K562 (cell line): ENCODE measurements around the gene PPP3CA. TPM values are rescaled to one million over a fixed set of nuclear protein-coding genes. Genes with fewer than 3 reads are reported as not detected.
A peak's percentile ranks its signal among the peaks of the same experiment; 100 is the strongest.

Experiments
- ATAC-seq: fragments of 200-7000 bp; cut with Tn5 transposase; 3 replicates; pipeline ENCODE4 v1.9.1; 2020; ENCODE audit warnings: moderate library complexity
- BruUV-seq: library from RNA; stranded (reverse); fragments of 400-500 nt; replicated peaks from 2 replicates; lab custom pipeline; 2021; lab: Mats Ljungman, UMichigan
- CTCF ChIA-PET: fragments of 300-600 bp; formaldehyde crosslinking; extraction: SDS; loops from one replicate; lab custom pipeline; 2021; ENCODE audit warnings: low intra/inter-chr PET ratio; lab: Yijun Ruan, JAX
- POLR2A ChIA-PET: fragments of 300-600, 350-650 bp; sonication (Branson Sonifier 250); formaldehyde crosslinking; extraction: SDS; loops from one replicate; lab custom pipeline; 2021; ENCODE audit warnings: antibody characterized with exemption, inconsistent platforms; lab: Yijun Ruan, JAX
- DNase-seq, 4 experiments: peaks; one replicate each; pipeline versions ENCODE4 v3.0.0 to v3.0.0-alpha.2; 2011 to 2018; ENCODE audit warnings: low spot score in 3 of 4, mixed read lengths in 3 of 4; ENCODE audit errors: extremely low read depth in 1 of 4
- FAIRE-seq: peaks from 2 replicates; lab custom pipeline; 2011; peaks lifted over from hg19 to GRCh38; lab: Jason Lieb, UNC
- H2AFZ ChIP-seq: 2 replicates; pipeline ENCODE4 v1.6.0; 2011; ENCODE audit warnings: low read depth, low read length, control low read depth, inconsistent platforms
- H3K27ac ChIP-seq: fragments of 200-600 bp; 3 replicates; pipeline ENCODE4 v1.8.0; 2011; ENCODE audit warnings: low read depth, mild to moderate bottlenecking, control low read depth, inconsistent platforms, low read length, moderate library complexity, mixed read lengths; ENCODE audit errors: extremely low read depth
- H3K27me3 ChIP-seq, 2 experiments: fragments of 300-600 bp in 1 of 2; 2 replicates in 1 of 2; 3 replicates in 1 of 2; pipeline versions ENCODE4 v1.6.0 to v1.8.0; 2011; ENCODE audit warnings: inconsistent platforms in 2 of 2, low read length in 2 of 2, mild to moderate bottlenecking in 1 of 2, mixed read lengths in 1 of 2, moderate library complexity in 1 of 2; ENCODE audit not compliant: control insufficient read depth in 2 of 2, insufficient read depth in 2 of 2
- H3K36me3 ChIP-seq: fragments of 300-600 bp; 3 replicates; pipeline ENCODE4 v1.8.0; 2011; ENCODE audit warnings: mild to moderate bottlenecking, low read length, inconsistent platforms; ENCODE audit not compliant: control insufficient read depth, insufficient read depth
- H3K4me1 ChIP-seq, 2 experiments: fragments of 200-600 bp in 1 of 2; replicated peaks in 1 of 2; 2 replicates in 1 of 2; 3 replicates in 1 of 2; pipeline versions ENCODE4 v1.5.1 to v1.8.0; 2011; ENCODE audit warnings: inconsistent platforms in 2 of 2, low read length in 2 of 2, mild to moderate bottlenecking in 1 of 2, mixed read lengths in 1 of 2, moderate library complexity in 1 of 2; ENCODE audit not compliant: control insufficient read depth in 2 of 2, insufficient read depth in 2 of 2
- H3K4me2 ChIP-seq: 2 replicates; pipeline ENCODE4 v1.6.1; 2011; ENCODE audit warnings: low read length, control low read depth, inconsistent platforms, mixed read lengths; ENCODE audit not compliant: insufficient read depth
- H3K4me3 ChIP-seq: fragments of 200-600 bp; sonication (generic), shearing (Covaris generic); 2 replicates; pipeline ENCODE4 v1.5.1; 2016; ENCODE audit warnings: control low read depth, inconsistent platforms
- H3K79me2 ChIP-seq: fragments of 200-600 bp; 3 replicates; pipeline ENCODE4 v1.8.0; 2011; ENCODE audit warnings: low read length, inconsistent platforms; ENCODE audit not compliant: control insufficient read depth, insufficient read depth
- H3K9ac ChIP-seq, 2 experiments: 2 replicates each; pipeline versions ENCODE4 v1.6.0 to v1.6.1; 2011; ENCODE audit warnings: low read depth in 2 of 2, low read length in 2 of 2, control low read depth in 1 of 2, inconsistent platforms in 1 of 2, mild to moderate bottlenecking in 1 of 2, mixed read lengths in 1 of 2; ENCODE audit not compliant: insufficient read depth in 1 of 2
- H3K9me1 ChIP-seq: one replicate; pipeline ENCODE4 v1.6.0; 2011; ENCODE audit warnings: inconsistent platforms, mild to moderate bottlenecking, low read length, moderate library complexity; ENCODE audit not compliant: control insufficient read depth, insufficient read depth
- H3K9me3 ChIP-seq: replicated peaks from 2 replicates; pipeline ENCODE4 v1.5.1; 2011; ENCODE audit warnings: low read depth, low read length, inconsistent platforms; ENCODE audit not compliant: control insufficient read depth, insufficient read depth
- H4K20me1 ChIP-seq: replicated peaks from 2 replicates; pipeline ENCODE4 v1.6.1; 2011; ENCODE audit warnings: low read length, inconsistent platforms, mixed read lengths; ENCODE audit not compliant: control insufficient read depth, insufficient read depth
- ASH1L ChIP-seq: fragments of 450-650 bp; IDR thresholded peaks from 2 replicates; pipeline ENCODE4 v1.6.1; 2018; ENCODE audit warnings: borderline replicate concordance, mild to moderate bottlenecking, low read depth; ENCODE audit not compliant: partially characterized antibody
- C11orf30 ChIP-seq: fragments of 450-650 bp; IDR thresholded peaks from 2 replicates; pipeline ENCODE4 v1.6.1; 2016; ENCODE audit warnings: low read depth, mild to moderate bottlenecking
- ERF ChIP-seq: fragments of 450-650 bp; formaldehyde crosslinking; IDR thresholded peaks from 2 replicates; pipeline ENCODE4 v1.4.0; 2020; ENCODE audit warnings: mild to moderate bottlenecking, mixed read lengths
- LARP7 ChIP-seq: fragments of 450-650 bp; IDR thresholded peaks from 2 replicates; pipeline ENCODE4 v1.6.1; 2016
- MAFG ChIP-seq: fragments of 450-650 bp; conservative IDR thresholded peaks from 2 replicates; pipeline ENCODE4 v1.6.1; 2016; ENCODE audit warnings: missing genetic modification characterization, missing compliant biosample characterization
- MBD2 ChIP-seq: sonication (generic); IDR thresholded peaks from 2 replicates; pipeline ENCODE4 v1.6.1; 2016; ENCODE audit warnings: low read depth, borderline replicate concordance
- ZNF316 ChIP-seq: fragments of 450-650 bp; IDR thresholded peaks from 2 replicates; pipeline ENCODE4 v1.6.1; 2016
- ZNF785 ChIP-seq: fragments of 250-450 bp; sonication (Bioruptor Pico); IDR thresholded peaks from 2 replicates; pipeline ENCODE4 v1.4.0; 2020; ENCODE audit warnings: mild to moderate bottlenecking
- WGBS: fragments of 100-300 bp; shearing (Covaris generic); methylation state at CpG from one replicate; pipeline ENCODE4 v1.1.6; 2016; ENCODE audit warnings: low coverage, mixed read lengths; ENCODE audit not compliant: insufficient coverage; ENCODE audit errors: missing lambda C conversion rate; 5-methylcytosine and 5-hydroxymethylcytosine counted together
- in situ Hi-C: fragments of 300-500 bp; cut with MboI; formaldehyde crosslinking; loops from 4 replicates; pipeline ENCODE4 v1.15.0; 2018; ENCODE audit warnings: inconsistent platforms, mixed read lengths
- intact Hi-C: fragments of 100-400 bp; cut with micrococcal nuclease; formaldehyde crosslinking; loops from 2 replicates; pipeline ENCODE4 v1.14.2; 2022
- polyA plus RNA-seq, 8 experiments: library from polyadenylated mRNA; depleted of rRNA in 4 of 8; stranded (reverse) in 5 of 8; unstranded in 3 of 8; fragments of >200 nt; fragmentation: Nextera tagmentation in 2 of 8; fragmentation: Illumina TruSeq in 1 of 8; extraction: Ambion mirVana in 2 of 8; extraction: Trizol in 1 of 8; gene quantifications; 2 replicates each; pipeline versions ENCODE4 v1.2.1 to v1.2.3, GENCODE V29; 2011 to 2014; ENCODE audit warnings: inconsistent platforms in 1 of 8, missing spikeins in 1 of 8
- total RNA-seq, 7 experiments: library from RNA; depleted of rRNA in 6 of 7; stranded (reverse); fragments of >200 nt in 6 of 7; fragmentation: Illumina TruSeq in 2 of 7; extraction: Trizol in 2 of 7; gene quantifications; 2 replicates each; pipeline versions ENCODE4 v1.2.1 to v1.2.3, GENCODE V29; 2011 to 2021; ENCODE audit warnings: low replicate concordance in 1 of 7
- TF ChIP-seq, protein P1 (sequence below), 2 experiments: fragments of 450-650 bp; formaldehyde crosslinking in 1 of 2; IDR thresholded peaks; 2 replicates each; pipeline versions ENCODE4 v1.4.0 to v1.6.1; 2014 to 2020; ENCODE audit warnings: mild to moderate bottlenecking in 2 of 2, borderline replicate concordance in 1 of 2, low read depth in 1 of 2
- TF ChIP-seq, protein P2 (sequence below): fragments of 450-650 bp; conservative IDR thresholded peaks from 2 replicates; pipeline ENCODE4 v1.6.1; 2016; ENCODE audit warnings: missing genetic modification characterization, low read depth, mild to moderate bottlenecking, missing compliant biosample characterization, moderate library complexity

PPP3CA gene
- total and polyA plus RNA-seq, 9 of the 15 experiments (the other 6 are each of a cell fraction or from before 2014, with no cell fraction given), result 0.94 to 3.2 (median 1.6) TPM

DNA sequence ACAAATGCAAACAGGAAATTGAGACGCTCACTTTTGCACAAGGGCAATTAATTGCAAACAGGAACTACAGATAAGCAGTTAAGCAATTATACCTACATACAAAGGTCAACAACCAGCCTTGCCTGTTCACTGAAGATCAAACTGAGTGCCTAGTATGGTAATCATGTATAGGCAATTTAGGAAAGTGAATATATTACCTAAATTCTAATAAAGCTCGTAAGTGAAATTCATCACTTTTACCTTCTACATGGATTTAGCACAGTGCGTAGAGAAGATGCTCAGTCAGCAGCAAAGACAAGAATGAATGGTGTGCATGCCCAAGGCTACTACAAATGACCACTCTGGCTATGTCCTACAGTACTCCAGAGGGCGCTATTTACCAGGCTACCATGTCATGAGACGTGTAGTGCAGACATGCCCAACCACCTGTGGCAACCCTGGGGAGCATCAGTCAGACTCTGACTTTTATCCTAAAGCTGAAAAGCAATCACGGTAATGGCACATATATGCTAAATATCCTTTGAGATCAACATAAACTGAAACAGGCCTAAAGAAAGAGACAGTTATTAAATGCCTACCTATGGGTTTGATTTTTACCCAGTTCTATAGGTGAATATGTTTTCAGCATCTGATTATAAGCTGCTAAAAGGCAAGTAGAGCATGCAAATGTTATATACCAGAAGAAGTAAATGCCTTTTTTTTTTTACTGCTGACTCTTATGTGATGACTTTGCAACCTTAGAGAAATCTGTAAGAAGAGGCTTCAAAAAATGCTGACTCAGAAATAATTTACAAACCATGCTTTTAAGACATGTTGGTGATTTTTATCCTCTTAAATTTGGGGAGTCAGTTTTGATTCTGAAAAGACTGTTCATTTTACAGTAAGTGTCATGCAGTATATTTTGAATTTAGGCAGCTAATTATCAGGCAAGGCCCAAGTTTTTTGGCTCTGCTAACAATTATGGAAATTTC, 178.0 kb downstream of the PPP3CA start:
- ChIA-PET CTCF (interaction anchor here (0.6 kb wide), 1 partner anchor 561 kb away, joined by 3 read pairs; no protein-coding TSS in a partner anchor), POLR2A (no interaction called here)
- Histone ChIP-seq H3K79me2 (no peaks in the 10 kb centered on the region), H3K4me1 (no peaks in the 10 kb centered on the region), H3K36me3 (no peaks in the 10 kb centered on the region), H3K9me1 (no peaks in the 10 kb centered on the region), H3K4me3 (no peak overlapping the region), H3K9me3 (no peaks in the 10 kb centered on the region), H4K20me1 (no peaks in the 10 kb centered on the region), H3K4me2 (no peak overlapping the region), H3K27ac (no peak overlapping the region), H2AFZ (no peak overlapping the region), H3K9ac (no peak overlapping the region), H3K27me3 (no peaks in the 10 kb centered on the region)
- ATAC-seq (0 out of 3 replicates have a peak, but pooled peaks have one; percentile 47), DNase-seq (peak in 3 of 4 experiments; percentile 5 to 38 (median 7)), FAIRE-seq (no peak)
- no TSS peak for BruUV-seq
- intact Hi-C loops, result loop anchor here (5.0 to 10.0 kb wide), 2 partner anchors 563 to 1265 kb away; no protein-coding TSS in a partner anchor
- in situ Hi-C loops, result no loop called here
- 4% methylated on average over 6 of the region's 6 CpGs for WGBS
- TF ChIP-seq ZNF316 (peak; percentile 92), ERF (CRISPR knock-in tag) (no peak), ASH1L (no peak), LARP7 (no peak), ZNF785 (CRISPR knock-in tag) (no peak), MBD2 (no peak), MAFG (peak; percentile 93), C11orf30 (peak; percentile 78)
- TF ChIP-seq, protein P1, sequence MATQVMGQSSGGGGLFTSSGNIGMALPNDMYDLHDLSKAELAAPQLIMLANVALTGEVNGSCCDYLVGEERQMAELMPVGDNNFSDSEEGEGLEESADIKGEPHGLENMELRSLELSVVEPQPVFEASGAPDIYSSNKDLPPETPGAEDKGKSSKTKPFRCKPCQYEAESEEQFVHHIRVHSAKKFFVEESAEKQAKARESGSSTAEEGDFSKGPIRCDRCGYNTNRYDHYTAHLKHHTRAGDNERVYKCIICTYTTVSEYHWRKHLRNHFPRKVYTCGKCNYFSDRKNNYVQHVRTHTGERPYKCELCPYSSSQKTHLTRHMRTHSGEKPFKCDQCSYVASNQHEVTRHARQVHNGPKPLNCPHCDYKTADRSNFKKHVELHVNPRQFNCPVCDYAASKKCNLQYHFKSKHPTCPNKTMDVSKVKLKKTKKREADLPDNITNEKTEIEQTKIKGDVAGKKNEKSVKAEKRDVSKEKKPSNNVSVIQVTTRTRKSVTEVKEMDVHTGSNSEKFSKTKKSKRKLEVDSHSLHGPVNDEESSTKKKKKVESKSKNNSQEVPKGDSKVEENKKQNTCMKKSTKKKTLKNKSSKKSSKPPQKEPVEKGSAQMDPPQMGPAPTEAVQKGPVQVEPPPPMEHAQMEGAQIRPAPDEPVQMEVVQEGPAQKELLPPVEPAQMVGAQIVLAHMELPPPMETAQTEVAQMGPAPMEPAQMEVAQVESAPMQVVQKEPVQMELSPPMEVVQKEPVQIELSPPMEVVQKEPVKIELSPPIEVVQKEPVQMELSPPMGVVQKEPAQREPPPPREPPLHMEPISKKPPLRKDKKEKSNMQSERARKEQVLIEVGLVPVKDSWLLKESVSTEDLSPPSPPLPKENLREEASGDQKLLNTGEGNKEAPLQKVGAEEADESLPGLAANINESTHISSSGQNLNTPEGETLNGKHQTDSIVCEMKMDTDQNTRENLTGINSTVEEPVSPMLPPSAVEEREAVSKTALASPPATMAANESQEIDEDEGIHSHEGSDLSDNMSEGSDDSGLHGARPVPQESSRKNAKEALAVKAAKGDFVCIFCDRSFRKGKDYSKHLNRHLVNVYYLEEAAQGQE (IDR thresholded peaks at IDR 0.05; ENCODE audit: borderline replicate concordance), result peak; percentile 4; the same call in 1 of the 2 replicates
- TF ChIP-seq, protein P1 (CRISPR knock-in tag; IDR thresholded peaks at IDR 0.05; ENCODE audit: low read depth), result no peak
- TF ChIP-seq, protein P2, sequence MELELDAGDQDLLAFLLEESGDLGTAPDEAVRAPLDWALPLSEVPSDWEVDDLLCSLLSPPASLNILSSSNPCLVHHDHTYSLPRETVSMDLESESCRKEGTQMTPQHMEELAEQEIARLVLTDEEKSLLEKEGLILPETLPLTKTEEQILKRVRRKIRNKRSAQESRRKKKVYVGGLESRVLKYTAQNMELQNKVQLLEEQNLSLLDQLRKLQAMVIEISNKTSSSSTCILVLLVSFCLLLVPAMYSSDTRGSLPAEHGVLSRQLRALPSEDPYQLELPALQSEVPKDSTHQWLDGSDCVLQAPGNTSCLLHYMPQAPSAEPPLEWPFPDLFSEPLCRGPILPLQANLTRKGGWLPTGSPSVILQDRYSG (tag), result no peak
